Uterus (tissue), 2 donors: ENCODE measurements around the gene NUP85.

Experiments used
- CTCF ChIP-seq, 4 experiments: fragments of 200-600 bp in 2 of 4; fragments of 450-650 bp in 2 of 4; sonication (generic) in 2 of 4; IDR thresholded peaks; one replicate each; pipeline ENCODE4 v1.5.1; 2016 to 2019; ENCODE audit warnings: antibody characterized with exemption in 4 of 4, mild to moderate bottlenecking in 2 of 4, moderate library complexity in 1 of 4
- POLR2A ChIP-seq, 2 donors: fragments of 450-650 bp; IDR thresholded peaks; one replicate each; pipeline ENCODE4 v1.6.1; 2016; ENCODE audit warnings: antibody characterized with exemption in 2 of 2, mild to moderate bottlenecking in 1 of 2, moderate library complexity in 1 of 2

GRCh38 chr17:75232786-75233185, 27.3 kb downstream of the NUP85 start:
- TF ChIP-seq POLR2A (IDR thresholded peaks at IDR 0.05) (no peak), CTCF (IDR thresholded peaks at IDR 0.05) (no peak)
